DND-41 (cell line): Measurements from ENCODE around the gene PGBD2.

Source experiments
- CTCF ChIP-seq: IDR thresholded peaks from 2 replicates; pipeline ENCODE4 v1.5.1; 2012; ENCODE audit warnings: borderline replicate concordance, low read length, moderate library complexity, mild to moderate bottlenecking; ENCODE audit not compliant: poor library complexity, severe bottlenecking; ENCODE audit errors: extremely low read depth
- EZH2 ChIP-seq: IDR thresholded peaks from 3 replicates; pipeline ENCODE4 v1.6.1; 2012; ENCODE audit warnings: borderline replicate concordance, low read depth, mild to moderate bottlenecking, moderate library complexity, low read length, inconsistent platforms; ENCODE audit not compliant: severe bottlenecking

- TF ChIP-seq CTCF = no peak
- TF ChIP-seq EZH2 = no peak
These were observed 21.3 kb upstream of the PGBD2 start for GRCh38 chr1:248884632-248885295.
